GM21390 (cell line): ENCODE data around the gene ARPC2.

ENCODE experiments used
- ATAC-seq: cut with Tn5 transposase; IDR thresholded peaks from one replicate; pipeline ENCODE4 v1.9.1; 2021; ENCODE audit not compliant: unreplicated experiment

ARPC2 gene

DNA sequence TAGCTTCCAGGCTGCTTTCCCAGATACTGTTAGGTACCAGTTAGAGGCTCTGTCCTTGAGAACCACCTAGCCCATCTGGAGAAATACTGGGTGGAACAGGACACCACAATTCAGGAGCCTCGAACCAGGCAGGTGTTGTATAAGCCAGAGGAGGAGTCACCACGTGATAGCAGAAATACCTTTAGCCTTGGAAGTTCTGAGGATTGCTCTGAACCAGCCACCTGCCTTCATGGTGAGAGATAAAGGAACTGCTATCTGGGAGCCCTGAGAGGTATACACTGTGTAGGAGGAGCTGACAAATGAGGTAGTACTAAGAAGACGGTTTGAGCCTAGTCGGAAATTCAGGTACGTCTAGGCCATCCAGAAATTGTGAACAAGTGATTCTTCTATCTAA, 36.2 kb downstream of the ARPC2 start:
- ATAC-seq = no peak

DNA sequence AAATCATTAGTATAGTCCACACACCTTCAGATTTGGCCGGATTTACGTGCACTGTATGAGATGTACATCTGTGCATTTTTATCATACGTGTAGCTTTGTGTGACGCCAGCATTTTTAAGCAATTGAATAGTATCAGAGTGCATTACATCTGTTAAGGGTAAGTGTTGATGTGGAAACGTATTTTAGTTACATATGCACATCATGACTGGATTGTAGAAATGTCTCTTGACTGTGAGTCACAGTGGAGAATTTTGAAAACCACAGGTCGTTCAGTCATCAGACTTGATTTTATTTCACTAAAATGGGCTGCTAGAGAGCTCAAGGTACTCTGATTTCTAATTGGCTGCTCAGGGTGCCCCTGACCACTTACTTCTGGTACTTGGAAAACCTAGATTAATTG, 38.5 kb downstream of the ARPC2 start:
- ATAC-seq = no peak

DNA sequence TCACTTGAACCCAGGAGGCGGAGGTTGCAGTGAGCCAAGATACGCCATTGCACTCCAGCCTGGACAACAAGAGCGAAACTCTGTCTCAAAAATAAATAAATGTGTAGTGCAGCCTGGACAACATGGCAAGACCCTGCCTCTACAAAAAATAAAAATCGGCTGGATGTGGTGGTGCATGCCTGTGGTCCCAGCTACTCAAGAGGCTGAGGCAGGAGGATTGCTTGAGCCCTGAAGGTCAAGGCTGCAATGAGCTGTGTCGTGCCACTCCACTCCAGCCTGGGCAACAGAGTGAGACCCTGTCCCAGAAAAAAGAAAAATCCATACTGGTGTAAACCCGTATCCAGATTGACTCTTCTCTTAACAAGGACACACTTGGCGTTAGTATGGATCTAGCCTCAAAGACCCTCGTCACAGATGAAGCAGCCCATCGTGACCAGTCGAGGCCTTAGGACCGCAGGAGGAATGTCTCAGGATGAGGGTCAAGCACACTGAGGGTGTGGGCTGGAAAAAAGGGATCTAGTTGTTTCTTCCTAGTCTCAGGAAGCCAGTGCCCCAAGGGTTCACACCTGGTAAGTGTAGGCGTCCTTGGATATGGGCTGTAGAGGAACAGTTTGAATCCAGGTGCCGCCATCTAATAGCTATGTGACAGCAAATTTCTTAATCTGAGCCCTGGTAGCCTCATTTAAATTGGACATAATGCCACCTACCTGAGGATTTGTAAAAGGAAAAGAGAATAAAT, 39.8 kb downstream of the ARPC2 start:
- peak; percentile 13 for ATAC-seq

DNA sequence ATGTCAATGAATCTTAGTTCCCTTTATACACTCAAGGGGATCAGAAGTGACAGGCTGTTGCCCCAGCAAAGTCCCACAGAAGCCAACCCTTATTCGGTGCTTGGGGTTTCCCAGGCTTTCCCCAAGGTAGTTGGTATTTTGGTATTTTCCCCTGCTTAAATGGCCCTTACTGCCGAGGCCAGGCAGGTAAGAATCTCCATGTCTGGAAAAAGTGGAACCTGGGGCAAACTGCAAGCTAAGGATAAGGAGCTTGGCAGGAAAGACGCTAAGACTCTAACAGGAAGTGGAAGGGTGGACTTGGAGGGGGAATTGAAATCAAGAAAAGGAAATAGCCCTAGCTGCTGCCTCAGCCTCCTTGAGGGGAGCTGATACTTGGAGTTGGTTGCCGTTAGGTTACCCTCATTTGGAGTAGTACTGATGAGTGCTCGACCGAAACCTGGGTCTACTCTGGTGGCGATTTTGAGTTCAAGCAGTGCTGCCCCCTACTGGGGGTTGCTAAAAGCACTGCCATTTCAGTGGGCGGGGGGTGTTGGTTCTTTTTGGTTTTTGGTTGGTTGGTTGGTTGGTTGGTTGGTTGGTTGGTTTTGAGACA, 40.5 kb downstream of the ARPC2 start:
- peak; percentile 83 for ATAC-seq

DNA sequence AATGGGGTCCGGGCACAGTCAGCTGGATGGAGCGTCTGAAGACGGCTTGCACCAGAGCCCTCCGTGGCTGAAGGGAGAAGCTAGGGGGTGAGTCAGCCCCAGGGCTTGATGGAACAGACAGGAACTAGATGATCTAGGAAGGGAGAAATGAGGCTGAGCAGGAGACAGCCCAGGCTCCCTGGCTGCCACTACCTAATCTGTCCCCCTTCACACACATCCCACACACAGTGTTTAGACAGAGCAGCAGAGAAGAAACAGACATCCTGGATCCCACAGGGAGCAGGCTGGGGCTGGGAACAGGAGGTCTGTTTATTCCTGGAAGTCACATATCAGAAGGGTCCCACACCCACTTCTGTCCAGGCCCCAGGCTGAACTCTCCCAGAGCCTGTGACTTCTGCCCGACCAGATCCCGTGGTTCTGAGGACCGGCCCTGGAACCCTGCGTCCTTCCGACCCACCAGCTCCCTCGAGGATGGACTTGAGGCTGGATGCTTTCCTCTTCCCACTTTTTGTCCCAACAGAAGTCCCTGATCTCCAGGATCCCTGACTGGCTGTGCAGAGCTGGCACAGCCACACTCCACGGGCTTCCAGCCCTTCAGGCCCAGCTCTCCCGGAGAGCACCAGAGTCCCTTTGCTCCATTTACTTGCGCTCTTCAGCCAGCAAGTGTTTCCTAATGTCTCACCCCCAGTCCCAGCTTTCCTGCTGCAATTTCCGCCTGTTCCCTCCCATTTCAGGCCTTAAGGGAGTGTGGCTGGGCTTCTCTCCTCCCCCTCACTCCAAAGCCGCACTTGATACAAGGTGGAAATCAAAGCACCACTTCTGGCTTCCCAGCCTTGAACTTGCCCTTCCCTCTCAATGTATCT, 42.3 kb downstream of the ARPC2 start:
- no peak for ATAC-seq

DNA sequence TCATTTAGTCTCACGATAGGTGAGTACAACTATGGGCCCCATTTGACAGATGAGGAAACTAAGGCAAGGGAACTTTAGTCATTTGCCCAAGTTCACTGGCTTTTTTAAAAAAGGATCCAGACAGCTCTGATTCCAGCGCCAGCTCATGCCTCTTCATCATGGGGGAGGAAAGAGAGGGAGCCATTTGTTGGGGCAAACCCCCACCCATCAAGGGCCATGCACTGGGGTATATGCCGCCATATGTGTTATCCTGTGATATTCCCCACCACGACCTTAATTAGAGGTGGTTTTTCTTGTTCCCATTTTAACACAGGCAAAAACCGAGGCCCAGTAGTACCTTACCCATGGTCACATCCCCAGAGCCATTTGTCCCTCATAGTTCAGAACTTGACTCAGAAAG, 43.2 kb downstream of the ARPC2 start:
- ATAC-seq = no peak

DNA sequence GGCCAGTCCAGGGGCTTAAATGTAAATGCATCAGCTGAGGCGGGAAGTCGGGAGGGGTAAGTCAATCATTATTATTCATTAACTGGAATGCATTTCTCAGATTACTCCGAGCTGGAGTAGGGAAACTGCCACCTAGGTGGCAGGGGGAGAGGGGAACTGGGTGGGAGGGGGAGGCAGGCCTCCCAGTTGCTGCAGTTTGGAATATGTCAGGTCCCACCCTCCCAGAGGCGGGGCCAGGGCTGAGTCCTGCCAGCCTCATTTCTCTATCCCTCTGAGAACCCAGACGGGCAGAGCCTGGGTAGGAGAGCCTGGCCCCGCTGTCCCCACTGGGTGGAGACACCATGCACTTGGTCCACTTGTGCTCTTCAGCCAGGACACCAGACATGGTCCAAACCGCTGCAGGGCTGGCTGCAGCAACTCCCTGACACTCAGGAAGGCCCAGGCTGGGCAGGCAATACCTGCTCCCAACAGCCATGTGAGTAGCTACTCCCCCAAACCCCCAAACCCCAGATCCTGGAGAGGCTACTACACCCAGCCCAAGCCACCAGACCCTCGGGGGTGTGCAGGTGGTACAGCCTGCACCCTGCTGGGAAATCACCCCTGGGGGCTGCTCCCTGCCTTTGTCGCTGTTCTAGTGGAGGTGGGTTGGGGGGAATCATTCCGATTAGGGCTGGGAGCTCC, 43.9 kb downstream of the ARPC2 start, which contains the start of gene GPBAR1:
GPBAR1 (plus strand) TSS at position 274 of the 681 bp plus-strand sequence. CDS start 1,710 bp downstream, outside the sequence.
- no peak for ATAC-seq

DNA sequence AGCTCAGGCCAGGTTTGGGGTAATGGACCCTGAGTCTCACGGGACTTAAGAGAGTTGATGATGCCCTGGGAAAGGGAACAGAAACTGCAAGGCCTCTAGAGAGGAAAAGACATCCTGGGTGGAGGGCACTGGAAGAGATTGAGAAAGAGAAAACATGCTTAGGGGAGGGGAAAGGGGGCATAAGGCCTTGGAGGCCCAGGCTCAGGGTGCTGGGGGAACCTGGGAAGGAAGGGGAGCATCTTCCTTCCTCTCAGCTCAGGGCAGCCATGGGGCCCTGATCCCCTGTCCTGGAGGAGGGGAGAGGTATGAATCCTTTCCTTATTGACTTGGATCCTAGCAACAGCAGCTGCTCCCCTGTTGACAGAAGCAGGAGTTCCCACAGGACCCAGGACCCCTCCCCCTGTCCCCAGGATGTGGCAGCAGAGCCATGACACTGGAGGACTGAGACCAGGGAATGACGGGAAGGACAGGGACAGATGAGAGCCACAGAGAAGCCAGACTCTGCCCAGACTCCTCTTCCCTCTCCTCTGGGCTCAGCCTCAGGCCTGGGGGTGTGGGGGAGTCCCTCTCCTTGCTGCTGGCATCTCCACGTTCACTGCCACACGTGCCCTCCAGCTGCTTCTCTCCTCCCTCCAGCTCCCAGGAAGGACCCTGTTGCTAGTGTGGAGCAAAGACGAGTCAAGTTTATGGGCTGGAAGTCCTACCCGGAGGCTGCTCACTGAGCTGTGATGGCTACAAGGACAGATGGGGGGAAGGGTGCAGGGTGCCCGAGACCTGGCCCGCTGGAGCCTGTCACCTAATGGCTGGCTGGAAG, 44.6 kb downstream of the ARPC2 start:
- no peak for ATAC-seq

DNA sequence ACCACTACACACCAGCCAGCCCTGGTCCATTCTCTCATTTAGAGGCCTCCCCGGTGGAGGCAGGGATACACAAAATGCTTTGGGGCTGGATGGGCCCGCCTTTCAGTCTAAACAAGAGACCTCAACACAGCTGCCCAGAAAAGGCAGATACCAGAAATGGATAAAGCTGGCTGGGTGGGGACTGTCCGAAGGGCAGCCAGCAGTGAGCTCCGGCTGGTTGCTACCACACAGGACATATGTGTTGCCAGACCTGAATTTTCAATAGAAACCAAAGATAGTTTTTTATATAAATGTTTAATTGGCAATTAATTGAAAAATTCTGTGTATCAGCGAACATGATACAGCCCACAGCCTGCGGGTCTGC, 45.2 kb downstream of the ARPC2 start:
- no peak for ATAC-seq

DNA sequence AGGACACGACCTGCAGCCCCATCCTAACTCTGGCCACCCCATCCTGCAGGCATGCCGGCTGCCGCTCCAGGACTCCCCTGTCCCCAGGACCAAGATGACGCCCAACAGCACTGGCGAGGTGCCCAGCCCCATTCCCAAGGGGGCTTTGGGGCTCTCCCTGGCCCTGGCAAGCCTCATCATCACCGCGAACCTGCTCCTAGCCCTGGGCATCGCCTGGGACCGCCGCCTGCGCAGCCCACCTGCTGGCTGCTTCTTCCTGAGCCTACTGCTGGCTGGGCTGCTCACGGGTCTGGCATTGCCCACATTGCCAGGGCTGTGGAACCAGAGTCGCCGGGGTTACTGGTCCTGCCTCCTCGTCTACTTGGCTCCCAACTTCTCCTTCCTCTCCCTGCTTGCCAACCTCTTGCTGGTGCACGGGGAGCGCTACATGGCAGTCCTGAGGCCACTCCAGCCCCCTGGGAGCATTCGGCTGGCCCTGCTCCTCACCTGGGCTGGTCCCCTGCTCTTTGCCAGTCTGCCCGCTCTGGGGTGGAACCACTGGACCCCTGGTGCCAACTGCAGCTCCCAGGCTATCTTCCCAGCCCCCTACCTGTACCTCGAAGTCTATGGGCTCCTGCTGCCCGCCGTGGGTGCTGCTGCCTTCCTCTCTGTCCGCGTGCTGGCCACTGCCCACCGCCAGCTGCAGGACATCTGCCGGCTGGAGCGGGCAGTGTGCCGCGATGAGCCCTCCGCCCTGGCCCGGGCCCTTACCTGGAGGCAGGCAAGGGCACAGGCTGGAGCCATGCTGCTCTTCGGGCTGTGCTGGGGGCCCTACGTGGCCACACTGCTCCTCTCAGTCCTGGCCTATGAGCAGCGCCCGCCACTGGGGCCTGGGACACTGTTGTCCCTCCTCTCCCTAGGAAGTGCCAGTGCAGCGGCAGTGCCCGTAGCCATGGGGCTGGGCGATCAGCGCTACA, 45.9 kb downstream of the ARPC2 start:
- ATAC-seq = no peak

DNA sequence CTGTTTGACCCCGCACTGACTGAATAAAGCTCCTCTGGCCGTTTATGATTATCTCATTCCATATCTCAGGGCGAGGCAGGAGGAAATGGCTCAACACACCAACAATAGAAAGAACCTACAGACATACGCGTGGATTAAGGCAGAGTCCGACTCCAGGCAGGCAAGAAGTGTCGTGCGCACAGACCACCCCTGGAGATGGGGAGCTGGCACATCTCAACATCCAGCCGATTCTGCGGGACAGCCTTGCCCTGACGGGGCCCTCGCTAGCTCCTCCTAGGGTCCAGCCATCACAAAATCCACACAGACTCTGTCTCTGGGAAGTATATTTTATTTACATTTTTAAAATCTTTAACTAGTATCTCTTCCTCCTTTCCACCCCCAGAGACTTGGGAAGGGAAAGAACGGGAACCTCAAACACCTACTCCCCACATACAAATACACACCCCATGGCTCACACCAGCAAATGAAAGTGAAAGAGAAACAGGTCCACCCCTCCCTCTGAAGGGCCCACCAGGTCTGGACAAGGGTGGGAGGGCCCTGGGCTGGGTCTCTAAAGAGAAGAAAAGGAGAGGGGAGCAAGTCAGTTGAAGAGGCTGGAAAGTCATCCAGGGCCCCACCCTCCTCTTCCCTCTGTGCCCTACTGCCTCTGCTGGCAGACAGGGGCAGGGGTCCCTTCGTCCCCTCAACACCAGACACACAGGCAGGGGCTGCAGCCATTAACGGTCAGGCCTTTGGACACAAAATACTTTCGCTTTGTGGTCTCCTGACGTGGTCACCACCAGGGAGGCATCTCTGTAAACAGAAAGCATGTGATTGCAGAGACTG, 47.0 kb downstream of the ARPC2 start:
- no peak for ATAC-seq

DNA sequence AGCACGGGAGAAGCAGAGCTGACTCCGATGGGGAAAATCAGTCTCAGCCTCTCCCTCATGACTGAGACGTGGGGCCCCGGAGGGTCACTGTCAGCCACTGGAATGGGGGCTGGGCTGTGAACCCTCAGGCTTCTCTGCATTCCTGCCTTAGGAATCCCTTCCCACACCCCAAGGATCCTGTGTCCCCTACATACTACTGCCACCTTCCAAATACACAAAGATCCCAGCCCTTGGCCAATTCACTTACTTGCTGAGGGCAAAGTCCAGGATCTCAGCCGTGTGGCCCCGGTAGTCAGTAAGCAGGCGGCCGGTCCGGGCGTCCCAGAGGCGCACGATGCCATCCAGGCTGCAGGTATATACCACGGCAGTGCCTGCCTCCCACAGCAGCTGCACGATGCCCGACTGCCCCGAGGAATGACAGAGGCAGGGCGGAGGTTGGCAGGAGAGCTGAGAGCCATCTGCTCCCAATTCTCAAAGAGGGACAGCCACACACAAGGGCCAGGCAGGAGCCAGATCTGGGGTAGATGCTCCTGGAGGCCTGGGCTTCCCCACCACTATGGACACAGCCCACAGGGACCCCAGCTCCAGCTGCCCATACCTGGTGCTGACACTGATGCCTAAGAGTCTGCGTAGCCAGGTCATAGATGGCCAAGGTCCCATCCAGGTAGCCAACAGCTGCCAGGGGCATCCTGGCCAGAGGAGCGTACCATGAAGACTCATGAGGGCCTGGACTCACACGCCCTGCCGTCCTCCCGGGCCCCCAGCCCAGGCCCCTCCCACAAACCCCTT, 48.0 kb downstream of the ARPC2 start:
- ATAC-seq = no peak

DNA sequence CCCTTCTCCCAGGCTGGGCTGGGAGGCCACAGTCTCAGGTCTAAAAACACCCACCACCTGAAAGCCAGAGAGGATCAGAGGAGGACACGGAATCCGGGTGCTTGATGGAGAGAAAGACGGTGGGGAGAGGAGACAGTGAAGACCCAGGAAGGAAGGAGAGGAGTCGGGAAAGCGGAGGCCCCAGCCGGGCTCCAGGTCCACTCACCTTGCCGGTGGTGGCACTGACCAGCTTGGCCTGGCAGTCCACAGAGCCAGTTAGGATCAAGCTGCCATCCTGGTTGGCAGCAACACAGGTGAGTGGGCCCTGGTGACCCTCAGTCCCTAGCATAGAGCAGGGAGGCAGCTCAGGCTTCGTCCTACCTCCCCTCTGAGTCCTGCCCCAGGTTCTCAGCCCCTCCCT, 48.6 kb downstream of the ARPC2 start:
- no peak for ATAC-seq

DNA sequence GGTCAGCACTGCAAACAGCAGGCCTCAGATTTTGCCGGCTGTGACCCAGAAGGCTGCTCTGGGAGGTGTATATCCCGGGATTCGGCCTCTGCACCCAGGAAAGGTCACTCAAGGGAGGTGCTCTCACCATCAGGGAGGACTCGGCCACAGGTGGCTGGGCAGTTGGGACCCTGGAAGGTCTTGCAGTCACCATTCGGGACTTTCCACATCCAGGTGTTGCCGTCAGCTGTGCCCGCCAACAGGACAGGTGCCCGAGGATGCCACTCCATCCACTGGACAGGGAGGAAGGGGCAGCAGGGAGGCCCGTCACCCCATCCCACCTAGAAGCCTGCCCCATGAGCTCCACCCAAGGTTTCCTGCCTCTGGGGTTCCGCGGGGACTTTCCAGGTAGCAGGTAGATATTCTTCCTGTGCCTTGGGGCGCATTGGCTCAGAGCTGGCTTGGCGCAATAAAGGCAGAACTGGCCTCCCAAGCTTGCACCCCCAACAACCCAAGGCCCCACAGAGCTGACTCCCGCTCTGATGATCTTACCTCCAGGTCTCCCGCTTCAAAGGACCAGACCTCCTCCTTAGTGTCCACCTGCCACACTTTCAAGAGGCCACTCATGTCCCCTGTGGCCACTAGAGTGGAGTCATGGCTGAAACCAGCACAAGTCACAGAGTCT, 49.5 kb downstream of the ARPC2 start:
- ATAC-seq = no peak

DNA sequence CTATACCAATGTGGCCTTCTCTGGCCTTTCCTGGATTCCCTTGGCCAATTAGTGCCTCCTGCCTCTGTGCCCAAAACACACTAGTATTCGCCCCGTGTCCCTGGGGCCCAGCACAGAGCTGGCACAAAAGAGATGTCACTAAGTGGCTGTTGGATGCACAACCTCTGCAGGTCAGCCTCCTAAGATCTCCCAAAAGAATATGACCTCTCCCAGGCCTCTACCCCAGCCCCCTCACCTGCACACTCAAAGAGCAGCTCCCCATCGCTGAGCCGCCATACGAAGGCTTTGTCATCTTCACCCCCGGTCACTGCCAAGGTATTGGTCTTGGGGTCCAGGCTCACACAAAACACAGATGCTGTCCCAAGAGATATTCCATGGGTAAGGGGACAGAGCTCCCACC, 50.3 kb downstream of the ARPC2 start:
- ATAC-seq = no peak

DNA sequence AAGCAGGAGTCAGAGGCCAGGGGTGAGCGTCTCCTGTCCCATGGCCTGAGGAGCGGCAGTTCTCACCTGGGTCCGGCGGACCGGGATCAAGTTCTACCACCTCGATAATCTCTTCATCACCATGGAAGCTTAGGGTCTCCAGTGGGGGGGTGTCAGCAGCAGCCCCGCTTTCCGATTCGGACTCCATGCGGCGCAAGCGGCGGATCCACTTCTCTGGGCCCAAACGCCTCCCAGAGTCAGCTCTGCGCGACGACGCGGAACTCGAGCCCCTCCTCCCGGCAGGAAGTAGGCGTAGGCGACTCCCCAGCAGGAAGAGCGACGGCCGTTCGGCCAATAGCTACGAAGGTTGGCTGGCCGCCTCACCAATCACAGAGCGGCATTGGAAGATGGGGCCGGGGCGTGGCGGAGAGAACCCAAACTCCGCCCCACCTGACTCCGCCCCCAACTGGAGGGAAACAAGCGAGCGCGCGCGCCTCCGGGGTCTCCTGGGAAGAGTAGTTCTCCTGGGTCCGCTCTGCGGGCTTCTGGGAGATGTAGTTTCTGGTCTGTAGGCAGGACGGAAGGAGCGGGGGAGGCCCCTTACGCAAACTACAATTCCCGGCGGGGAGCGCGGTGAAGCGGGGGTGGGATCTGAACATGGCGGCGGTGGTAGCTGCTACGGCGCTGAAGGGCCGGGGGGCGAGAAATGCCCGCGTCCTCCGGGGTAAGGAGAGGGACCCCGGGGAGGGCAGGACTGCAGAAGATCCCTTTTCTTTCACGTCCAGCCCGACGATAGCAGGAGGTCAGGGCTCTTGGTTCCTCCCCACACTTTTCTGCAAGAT, 53.1 kb downstream of the ARPC2 start, which contains the start of the genes AAMP and PNKD:
AAMP (minus strand) TSS at position 238 of the 821 bp plus-strand sequence; CDS start at position 187, 51 bp downstream.
PNKD (plus strand) TSS at position 620 of the 821 bp plus-strand sequence; CDS start at position 637, 17 bp downstream.
- peak; percentile 87 for ATAC-seq
